ENCODE data around the gene CCNY. TPM values are rescaled to one million over a fixed set of nuclear protein-coding genes. Genes with fewer than 3 reads are reported as not detected.

Gene CCNY
- total and polyA plus RNA-seq, 2 of the 4 experiments (the other 2 are of a cell fraction), result 38.0 to 131 TPM

DNA sequence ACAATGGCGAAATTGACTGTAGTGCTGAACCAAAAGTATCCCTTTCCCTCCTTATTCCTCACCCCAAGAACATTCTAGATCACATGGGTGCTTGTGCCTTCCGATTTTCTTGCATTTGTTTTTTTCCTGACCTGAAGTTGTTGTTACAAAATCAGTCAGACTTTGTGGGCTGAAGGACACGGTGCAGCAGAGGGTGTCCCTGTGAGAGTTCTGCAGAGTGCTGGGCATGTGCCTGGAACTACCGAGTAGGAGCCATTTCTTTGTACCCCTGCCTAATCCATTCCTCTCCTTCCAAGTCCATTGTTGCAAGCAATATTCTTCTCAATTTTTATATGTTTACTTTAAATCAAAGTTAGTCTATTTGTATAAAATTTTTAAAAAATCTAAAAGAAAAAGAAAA, 233.5 kb downstream of the CCNY start:
- H3K4me1 ChIP-seq (ENCODE audit: control insufficient read depth, insufficient read depth, low read length), result peaks cover 5% of the 10 kb centered on the region
- H3K4ac ChIP-seq (ENCODE audit: low read depth, low read length), result no peak overlapping the region
- H3K4me3 ChIP-seq (ENCODE audit: insufficient read depth, low read depth, low read length), result no peak overlapping the region
- H2AK5ac ChIP-seq (ENCODE audit: low read depth, low read length), result no peak overlapping the region
- no peak overlapping the region for H2BK5ac ChIP-seq (ENCODE audit: low read depth, low read length, poor library complexity, severe bottlenecking)
- H3K9me3 ChIP-seq (ENCODE audit: control insufficient read depth, insufficient read depth, low read length), result no peaks in the 10 kb centered on the region
- DNase-seq (no peak), ATAC-seq (ENCODE audit: low read depth) (no peak)
- peaks cover 0 to 13% of the 10 kb centered on the region in 2 experiments; a peak in 1 of 4 replicates for H3K79me1 ChIP-seq (ENCODE audit: low read depth in 1 of 2, low read length in 2 of 2)
- ChIA-PET POLR2A (ENCODE audit: unreplicated experiment) (no interaction called here), CTCF (no interaction called here)
- H3K14ac ChIP-seq (replicated peaks; ENCODE audit: low read depth, low read length), result no peak overlapping the region
- no peak overlapping the region for H4K91ac ChIP-seq (ENCODE audit: insufficient read depth, low read depth, low read length)
- peaks cover 5% of the 10 kb centered on the region; the same call in 1 of the 2 replicates for H4K20me1 ChIP-seq (ENCODE audit: insufficient read depth, low read length)
- H2AK9ac ChIP-seq (replicated peaks; ENCODE audit: low read depth, low read length, poor library complexity), result no peak overlapping the region
- no peak overlapping the region for H3K27ac ChIP-seq (ENCODE audit: insufficient read depth, low read length)
- no peak overlapping the region for H2BK120ac ChIP-seq (ENCODE audit: low read depth, low read length)
- TF ChIP-seq BHLHE40 (IDR thresholded peaks at IDR 0.05; ENCODE audit: low read depth, low read length), result no peak
- no peak for TF ChIP-seq FOS (IDR thresholded peaks at IDR 0.05; ENCODE audit: low read depth, low read length)
- TF ChIP-seq SMC3 (IDR thresholded peaks at IDR 0.05; ENCODE audit: low read depth, low read length), result no peak
- TF ChIP-seq, protein P1, sequence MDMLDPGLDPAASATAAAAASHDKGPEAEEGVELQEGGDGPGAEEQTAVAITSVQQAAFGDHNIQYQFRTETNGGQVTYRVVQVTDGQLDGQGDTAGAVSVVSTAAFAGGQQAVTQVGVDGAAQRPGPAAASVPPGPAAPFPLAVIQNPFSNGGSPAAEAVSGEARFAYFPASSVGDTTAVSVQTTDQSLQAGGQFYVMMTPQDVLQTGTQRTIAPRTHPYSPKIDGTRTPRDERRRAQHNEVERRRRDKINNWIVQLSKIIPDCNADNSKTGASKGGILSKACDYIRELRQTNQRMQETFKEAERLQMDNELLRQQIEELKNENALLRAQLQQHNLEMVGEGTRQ (IDR thresholded peaks at IDR 0.05; ENCODE audit: low read depth, low read length), result no peak
- no peak for TF ChIP-seq RAD21 (IDR thresholded peaks at IDR 0.05; ENCODE audit: low read length)
- TF ChIP-seq, protein P2, sequence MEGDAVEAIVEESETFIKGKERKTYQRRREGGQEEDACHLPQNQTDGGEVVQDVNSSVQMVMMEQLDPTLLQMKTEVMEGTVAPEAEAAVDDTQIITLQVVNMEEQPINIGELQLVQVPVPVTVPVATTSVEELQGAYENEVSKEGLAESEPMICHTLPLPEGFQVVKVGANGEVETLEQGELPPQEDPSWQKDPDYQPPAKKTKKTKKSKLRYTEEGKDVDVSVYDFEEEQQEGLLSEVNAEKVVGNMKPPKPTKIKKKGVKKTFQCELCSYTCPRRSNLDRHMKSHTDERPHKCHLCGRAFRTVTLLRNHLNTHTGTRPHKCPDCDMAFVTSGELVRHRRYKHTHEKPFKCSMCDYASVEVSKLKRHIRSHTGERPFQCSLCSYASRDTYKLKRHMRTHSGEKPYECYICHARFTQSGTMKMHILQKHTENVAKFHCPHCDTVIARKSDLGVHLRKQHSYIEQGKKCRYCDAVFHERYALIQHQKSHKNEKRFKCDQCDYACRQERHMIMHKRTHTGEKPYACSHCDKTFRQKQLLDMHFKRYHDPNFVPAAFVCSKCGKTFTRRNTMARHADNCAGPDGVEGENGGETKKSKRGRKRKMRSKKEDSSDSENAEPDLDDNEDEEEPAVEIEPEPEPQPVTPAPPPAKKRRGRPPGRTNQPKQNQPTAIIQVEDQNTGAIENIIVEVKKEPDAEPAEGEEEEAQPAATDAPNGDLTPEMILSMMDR (conservative IDR thresholded peaks at IDR 0.05; ENCODE audit: low read depth, low read length), result no peak
- TF ChIP-seq CHD1 (IDR thresholded peaks at IDR 0.05; ENCODE audit: low read depth, low read length), result no peak
- no peak for TF ChIP-seq MAFK (IDR thresholded peaks at IDR 0.05; ENCODE audit: low read depth, low read length)
- TF ChIP-seq MXI1 (IDR thresholded peaks at IDR 0.05; ENCODE audit: borderline replicate concordance, low read depth, low read length), result no peak
- TF ChIP-seq MAZ (IDR thresholded peaks at IDR 0.05; ENCODE audit: borderline replicate concordance, low read depth, low read length), result no peak
- no peak for TF ChIP-seq POLR2A (IDR thresholded peaks at IDR 0.05; ENCODE audit: low read depth, low read length)
- TF ChIP-seq, protein P3, sequence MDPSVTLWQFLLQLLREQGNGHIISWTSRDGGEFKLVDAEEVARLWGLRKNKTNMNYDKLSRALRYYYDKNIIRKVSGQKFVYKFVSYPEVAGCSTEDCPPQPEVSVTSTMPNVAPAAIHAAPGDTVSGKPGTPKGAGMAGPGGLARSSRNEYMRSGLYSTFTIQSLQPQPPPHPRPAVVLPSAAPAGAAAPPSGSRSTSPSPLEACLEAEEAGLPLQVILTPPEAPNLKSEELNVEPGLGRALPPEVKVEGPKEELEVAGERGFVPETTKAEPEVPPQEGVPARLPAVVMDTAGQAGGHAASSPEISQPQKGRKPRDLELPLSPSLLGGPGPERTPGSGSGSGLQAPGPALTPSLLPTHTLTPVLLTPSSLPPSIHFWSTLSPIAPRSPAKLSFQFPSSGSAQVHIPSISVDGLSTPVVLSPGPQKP (IDR thresholded peaks at IDR 0.05; ENCODE audit: borderline replicate concordance, low read depth, low read length), result no peak
- TF ChIP-seq CEBPB (IDR thresholded peaks at IDR 0.05; ENCODE audit: low read depth, low read length), result no peak
- TF ChIP-seq NFE2L2 (IDR thresholded peaks at IDR 0.05; ENCODE audit: low read depth, low read length), result no peak
- TF ChIP-seq RCOR1 (IDR thresholded peaks at IDR 0.05; ENCODE audit: insufficient replicate concordance, low read length), result no peak
- TF ChIP-seq RFX5 (IDR thresholded peaks at IDR 0.05; ENCODE audit: low read depth, low read length), result no peak
- H3K36me3 ChIP-seq (ENCODE audit: control insufficient read depth, insufficient read depth, low read length), result peaks cover 27% of the 10 kb centered on the region
- H2BK20ac ChIP-seq (ENCODE audit: low read depth, low read length), result no peak overlapping the region
- H3K23ac ChIP-seq (ENCODE audit: low read depth, low read length), result no peak overlapping the region
- H3K18ac ChIP-seq (ENCODE audit: low read depth, low read length), result no peak overlapping the region
- intact Hi-C loops (cut with micrococcal nuclease), result loop anchor here (10.0 kb wide), 2 partner anchors 325 to 445 kb away; partner anchors contain the start of gene CREM
- no peak overlapping the region for H3K56ac ChIP-seq (ENCODE audit: extremely low read depth, insufficient read depth, low read length)
- no peak overlapping the region for H2AFZ ChIP-seq (replicated peaks; ENCODE audit: low read length, poor library complexity)
- H2BK15ac ChIP-seq (ENCODE audit: low read depth, low read length), result no peak overlapping the region
- dilution Hi-C loops (cut with HindIII; ENCODE audit: low sequenced_read_pairs, unreplicated experiment), result no loop called here
- H3K9ac ChIP-seq (ENCODE audit: low read depth, low read length), result no peak overlapping the region
- in situ Hi-C loops (cut with MboI; ENCODE audit: low sequenced_read_pairs), result loop anchor here (10.0 to 25.0 kb wide), 2 partner anchors 335 to 458 kb away; no protein-coding TSS in a partner anchor
- peaks cover 12% of the 10 kb centered on the region; the same call in 1 of the 2 replicates for H3K9me1 ChIP-seq (ENCODE audit: insufficient read depth, low read length)
- no peak overlapping the region for H4K8ac ChIP-seq (ENCODE audit: low read depth in 2 of 2, low read length in 2 of 2)
- H3K4me2 ChIP-seq (ENCODE audit: low read depth, low read length), result no peak overlapping the region
- no peaks in the 10 kb centered on the region for H3K27me3 ChIP-seq (ENCODE audit: control insufficient read depth, insufficient read depth, low read length)
- BruUV-seq (replicated peaks), result no TSS peak
- 100% methylated on average over 1 of the region's 4 CpGs; no CpG with 5 or more reads in 1 of the 2 experiments for WGBS, 2 experiments (ENCODE audit: extremely low coverage in 2 of 2, insufficient read length in 1 of 2)
- H4K5ac ChIP-seq (ENCODE audit: low read depth, low read length), result no peak overlapping the region
